Sigmoid colon (tissue), 7 donors: ENCODE data around the gene TUBB1. TPM values are rescaled to one million over a fixed set of nuclear protein-coding genes. Genes with fewer than 3 reads are reported as not detected.

Experiments used
- DNase-seq: peaks from one replicate; pipeline ENCODE4 v3.0.0-alpha.2; 2019
- H3K27ac ChIP-seq, 4 donors: fragments of 200-600 bp; sonication (generic); one replicate each; pipeline ENCODE4 v1.5.1; 2016 to 2019; ENCODE audit warnings: mild to moderate bottlenecking in 1 of 4
- H3K27me3 ChIP-seq, 3 donors: fragments of 200-600 bp; sonication (generic); one replicate each; pipeline ENCODE4 v1.5.1; 2019; ENCODE audit warnings: mild to moderate bottlenecking in 1 of 3
- H3K36me3 ChIP-seq, 4 donors: fragments of 200-600 bp; sonication (generic); one replicate each; pipeline ENCODE4 v1.5.1; 2016 to 2019
- H3K4me1 ChIP-seq, 4 donors: fragments of 200-600 bp; sonication (generic); one replicate each; pipeline ENCODE4 v1.5.1; 2017 to 2019
- H3K4me3 ChIP-seq, 4 donors: fragments of 200-600 bp; sonication (generic); one replicate each; pipeline ENCODE4 v1.5.1; 2017 to 2019; ENCODE audit warnings: mild to moderate bottlenecking in 2 of 4, moderate library complexity in 1 of 4
- H3K9me3 ChIP-seq, 4 donors: fragments of 200-600 bp in 3 of 4; sonication (generic) in 3 of 4; one replicate each; pipeline versions ENCODE4 v1.5.1 to v1.6.1; 2013 to 2019
- POLR2A ChIP-seq, 2 donors: fragments of 450-650 bp; IDR thresholded peaks; one replicate each; pipeline ENCODE4 v1.6.1; 2016; ENCODE audit warnings: antibody characterized with exemption in 2 of 2, mild to moderate bottlenecking in 2 of 2, moderate library complexity in 2 of 2
- POLR2AphosphoS5 ChIP-seq, 4 donors: sonication (generic); formaldehyde crosslinking; IDR thresholded peaks; one replicate each; pipeline ENCODE4 v1.6.1; 2017; ENCODE audit warnings: antibody characterized with exemption in 4 of 4
- WGBS, 2 donors: extraction: QIAGEN DNeasy Blood & Tissue Kit; methylation state at CpG; one replicate each; pipeline ENCODE4 v1.1.7; 2013; 5-methylcytosine and 5-hydroxymethylcytosine counted together
- intact Hi-C: fragments of 100-400 bp; cut with DNase I; formaldehyde crosslinking; loops from one replicate; pipeline ENCODE4 v1.15.1; 2023
- polyA plus RNA-seq, 3 donors: library from polyadenylated mRNA; stranded (reverse); fragments of 200-250 nt; gene quantifications; one replicate each; pipeline ENCODE4 v1.2.3, GENCODE V29; 2013
- total RNA-seq, 4 donors: library from RNA; depleted of rRNA; stranded (reverse); fragments of >200 nt; gene quantifications; one replicate each; pipeline ENCODE4 v1.1.0, GENCODE V29; 2016
- TF ChIP-seq, protein P1 (sequence below), 4 experiments: fragments of 450-650 bp in 3 of 4; fragments of 200-600 bp in 1 of 4; IDR thresholded peaks; one replicate each; pipeline ENCODE4 v1.5.1; 2016 to 2019; ENCODE audit warnings: antibody characterized with exemption in 4 of 4, mild to moderate bottlenecking in 3 of 4, moderate library complexity in 2 of 4
- donor health status: healthy with polysubstance abuse.
- donor health status: Bipolar disorder and iron deficiency.
- donor health status: healthy.

TUBB1 gene
- total and polyA plus RNA-seq, 7 donors: 0.03 to 0.60 (median 0.15) TPM; not detected in 3

- no peak for DNase-seq
- WGBS, 2 donors: 73 to 78% methylated on average over 4 of the region's 4 CpGs
- intact Hi-C loops: no loop called here
Measured at GRCh38 chr20:59075934-59076508, 56.8 kb downstream of the TUBB1 start.

More at GRCh38 chr20:59075934-59076508, 56.8 kb downstream of the TUBB1 start:
- Histone ChIP-seq H3K4me1 (no peaks in the 10 kb centered on the region), H3K27me3 (peaks cover 0 to 10% (median 0%) of the 10 kb centered on the region in 3 donors), H3K9me3 (no peaks in the 10 kb centered on the region), H3K36me3 (no peaks in the 10 kb centered on the region), H3K27ac (no peak overlapping the region), H3K4me3 (no peak overlapping the region)
- TF ChIP-seq POLR2AphosphoS5 (IDR thresholded peaks at IDR 0.05) (no peak), POLR2A (IDR thresholded peaks at IDR 0.05) (no peak)
- TF ChIP-seq, protein P1, sequence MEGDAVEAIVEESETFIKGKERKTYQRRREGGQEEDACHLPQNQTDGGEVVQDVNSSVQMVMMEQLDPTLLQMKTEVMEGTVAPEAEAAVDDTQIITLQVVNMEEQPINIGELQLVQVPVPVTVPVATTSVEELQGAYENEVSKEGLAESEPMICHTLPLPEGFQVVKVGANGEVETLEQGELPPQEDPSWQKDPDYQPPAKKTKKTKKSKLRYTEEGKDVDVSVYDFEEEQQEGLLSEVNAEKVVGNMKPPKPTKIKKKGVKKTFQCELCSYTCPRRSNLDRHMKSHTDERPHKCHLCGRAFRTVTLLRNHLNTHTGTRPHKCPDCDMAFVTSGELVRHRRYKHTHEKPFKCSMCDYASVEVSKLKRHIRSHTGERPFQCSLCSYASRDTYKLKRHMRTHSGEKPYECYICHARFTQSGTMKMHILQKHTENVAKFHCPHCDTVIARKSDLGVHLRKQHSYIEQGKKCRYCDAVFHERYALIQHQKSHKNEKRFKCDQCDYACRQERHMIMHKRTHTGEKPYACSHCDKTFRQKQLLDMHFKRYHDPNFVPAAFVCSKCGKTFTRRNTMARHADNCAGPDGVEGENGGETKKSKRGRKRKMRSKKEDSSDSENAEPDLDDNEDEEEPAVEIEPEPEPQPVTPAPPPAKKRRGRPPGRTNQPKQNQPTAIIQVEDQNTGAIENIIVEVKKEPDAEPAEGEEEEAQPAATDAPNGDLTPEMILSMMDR (IDR thresholded peaks at IDR 0.05): no peak

Other genes with a start within 250 kb of the TUBB1 start
- gene GNAS-AS1, start 168.5 kb upstream of the TUBB1 start, total RNA-seq: under 1 TPM in 2 of 4 donors, not detected in 2; 0.33 to 0.36 TPM
- under 1 TPM in 1 of 3 donors, not detected in 2; 0.69 TPM for gene GNAS-AS1, start 168.5 kb upstream of the TUBB1 start, polyA plus RNA-seq
- 100 to 1,000 TPM; 449 to 808 (median 513) TPM for gene GNAS, start 166.7 kb upstream of the TUBB1 start, total RNA-seq
- gene GNAS, start 166.7 kb upstream of the TUBB1 start, polyA plus RNA-seq: 100 to 1,000 TPM; 535 to 680 (median 633) TPM
- gene NELFCD, start 38.2 kb upstream of the TUBB1 start, total RNA-seq: 10 to 100 TPM; 36.3 to 53.2 (median 43.7) TPM
- 10 to 100 TPM; 22.7 to 43.6 (median 27.6) TPM for gene NELFCD, start 38.2 kb upstream of the TUBB1 start, polyA plus RNA-seq
- 100 to 1,000 TPM in 3 of 4 donors, 10 to 100 TPM in 1; 93.9 to 144 (median 119) TPM for gene CTSZ, start 12.2 kb upstream of the TUBB1 start, total RNA-seq
- 100 to 1,000 TPM; 127 to 312 (median 293) TPM for gene CTSZ, start 12.2 kb upstream of the TUBB1 start, polyA plus RNA-seq
- gene ATP5F1E, start 12.9 kb downstream of the TUBB1 start, total RNA-seq: 10 to 100 TPM; 28.5 to 57.4 (median 40.1) TPM
- gene ATP5F1E, start 12.9 kb downstream of the TUBB1 start, polyA plus RNA-seq: 100 to 1,000 TPM in 2 of 3 donors, 10 to 100 TPM in 1; 62.2 to 110 (median 103) TPM
- 10 to 100 TPM; 27.4 to 43.9 (median 40.2) TPM for gene PRELID3B, start 23.4 kb downstream of the TUBB1 start, total RNA-seq
- gene PRELID3B, start 23.4 kb downstream of the TUBB1 start, polyA plus RNA-seq: 100 to 1,000 TPM in 2 of 3 donors, 10 to 100 TPM in 1; 61.7 to 189 (median 108) TPM
- 1 to 10 TPM in 1 of 4 donors, under 1 TPM in 3; 0.27 to 1.8 (median 0.50) TPM for gene ZNF831, start 144.4 kb downstream of the TUBB1 start, total RNA-seq
- gene ZNF831, start 144.4 kb downstream of the TUBB1 start, polyA plus RNA-seq: 1 to 10 TPM in 1 of 3 donors, under 1 TPM in 1, not detected in 1; under 0.01 to 4.4 TPM